ENCODE measurements around the gene CHAD.

DNA sequence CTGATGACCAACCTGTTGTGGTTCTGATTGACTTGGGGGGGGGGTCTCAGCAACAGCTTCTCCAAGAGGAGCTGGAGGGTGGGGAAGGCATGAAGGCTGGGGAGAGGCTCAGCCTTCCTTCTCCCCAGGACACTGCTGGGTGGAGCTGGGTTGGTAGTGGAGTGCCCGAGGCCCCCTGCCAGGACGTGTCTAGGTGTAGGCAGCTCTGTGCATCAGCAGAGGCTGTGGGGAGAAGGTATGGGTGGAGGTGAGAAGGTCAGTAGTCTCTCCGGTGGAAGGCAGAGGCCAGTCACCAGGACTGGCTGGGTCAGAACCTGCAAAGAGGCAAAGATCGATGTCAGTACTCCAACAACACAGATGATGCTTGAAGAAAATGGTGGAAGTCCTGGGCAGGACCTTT, 3.9 kb downstream of the CHAD start:
- TF ChIP-seq, protein P1, sequence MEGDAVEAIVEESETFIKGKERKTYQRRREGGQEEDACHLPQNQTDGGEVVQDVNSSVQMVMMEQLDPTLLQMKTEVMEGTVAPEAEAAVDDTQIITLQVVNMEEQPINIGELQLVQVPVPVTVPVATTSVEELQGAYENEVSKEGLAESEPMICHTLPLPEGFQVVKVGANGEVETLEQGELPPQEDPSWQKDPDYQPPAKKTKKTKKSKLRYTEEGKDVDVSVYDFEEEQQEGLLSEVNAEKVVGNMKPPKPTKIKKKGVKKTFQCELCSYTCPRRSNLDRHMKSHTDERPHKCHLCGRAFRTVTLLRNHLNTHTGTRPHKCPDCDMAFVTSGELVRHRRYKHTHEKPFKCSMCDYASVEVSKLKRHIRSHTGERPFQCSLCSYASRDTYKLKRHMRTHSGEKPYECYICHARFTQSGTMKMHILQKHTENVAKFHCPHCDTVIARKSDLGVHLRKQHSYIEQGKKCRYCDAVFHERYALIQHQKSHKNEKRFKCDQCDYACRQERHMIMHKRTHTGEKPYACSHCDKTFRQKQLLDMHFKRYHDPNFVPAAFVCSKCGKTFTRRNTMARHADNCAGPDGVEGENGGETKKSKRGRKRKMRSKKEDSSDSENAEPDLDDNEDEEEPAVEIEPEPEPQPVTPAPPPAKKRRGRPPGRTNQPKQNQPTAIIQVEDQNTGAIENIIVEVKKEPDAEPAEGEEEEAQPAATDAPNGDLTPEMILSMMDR (IDR thresholded peaks at IDR 0.05) = no peak
- TF ChIP-seq POLR2A (IDR thresholded peaks at IDR 0.05) = no peak

Data from lower leg skin (tissue), 3 donors.